Caki2 (cell line): ENCODE data around the gene EIF4A2. TPM values are rescaled to one million over a fixed set of nuclear protein-coding genes. Genes with fewer than 3 reads are reported as not detected.
A peak's percentile ranks its signal among the peaks of the same experiment; 100 is the strongest.
"Not testable (repeated sequence)": the region's sequence is repeated elsewhere in the genome, so short reads cannot be mapped to it uniquely, and the experiment has no call there.

Source experiments
- DNase-seq: peaks from one replicate; pipeline ENCODE4 v3.0.0-alpha.2; 2015; ENCODE audit warnings: low read depth
- in situ Hi-C: cut with HindIII; loops from 2 replicates; pipeline ENCODE4 v1.10.0; 2016; ENCODE audit warnings: low sequenced_read_pairs, low pct_unique_long_range_greater_than_20kb, mixed read lengths
- total RNA-seq: library from RNA; depleted of rRNA; stranded (reverse); fragments of >200 nt; shearing (Covaris generic); gene quantifications from 2 replicates; pipeline ENCODE4 v1.2.3, GENCODE V29; 2014; ENCODE audit warnings: low replicate concordance

Gene EIF4A2
- total RNA-seq, 1 experiment from 2014 or later: 135 TPM

DNA sequence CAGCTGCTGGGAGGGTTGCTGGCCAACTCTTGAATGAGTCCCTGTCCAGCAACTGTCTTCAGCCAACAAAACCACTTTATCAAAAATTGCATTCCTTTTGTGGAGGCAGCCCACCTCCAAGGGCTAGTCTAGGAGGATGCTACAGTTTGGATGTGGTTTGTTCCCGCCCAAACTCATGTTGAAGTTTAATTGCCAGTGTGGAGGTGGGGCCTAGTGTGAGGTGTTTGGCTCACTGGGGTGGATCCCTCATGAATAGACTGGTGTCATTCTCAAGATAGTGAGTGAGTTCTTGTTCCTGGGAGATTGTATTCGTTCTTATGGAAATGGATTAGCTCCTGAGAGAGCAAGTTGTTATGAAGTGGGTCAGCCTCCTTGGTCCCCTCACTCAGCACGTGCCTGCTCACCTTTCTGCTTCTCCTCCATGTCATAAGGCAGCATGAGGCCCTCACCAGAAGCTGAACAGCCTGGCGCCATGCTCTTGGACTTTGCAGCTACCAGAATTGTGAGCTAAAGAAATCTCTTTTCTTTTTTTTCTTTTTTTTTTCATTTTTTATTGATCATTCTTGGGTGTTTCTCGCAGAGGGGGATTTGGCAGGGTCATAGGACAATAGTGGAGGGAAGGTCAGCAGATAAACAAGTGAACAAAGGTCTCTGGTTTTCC, 27.1 kb downstream of the EIF4A2 start:
- in situ Hi-C loops: no loop called here

DNA sequence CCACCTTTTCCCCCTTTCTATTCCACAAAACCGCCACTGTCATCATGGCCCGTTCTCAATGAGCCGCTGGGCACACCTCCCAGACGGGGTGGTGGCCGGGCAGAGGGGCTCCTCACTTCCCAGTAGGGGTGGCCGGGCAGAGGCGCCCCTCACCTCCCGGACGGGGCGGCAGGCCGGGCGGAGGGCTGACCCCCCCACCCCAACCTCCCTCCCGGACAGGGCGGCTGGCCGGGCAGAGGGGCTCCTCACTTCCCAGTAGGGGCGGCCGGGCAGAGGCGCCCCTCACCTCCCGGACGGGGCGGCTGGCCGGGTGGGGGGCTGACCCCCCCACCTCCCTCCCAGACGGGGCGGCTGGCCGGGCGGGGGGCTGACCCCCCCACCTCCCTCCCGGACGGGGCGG, 27.9 kb downstream of the EIF4A2 start:
- in situ Hi-C loops, DNase-seq: not testable (repeated sequence)

More for the DNA sequence above, 27.1 kb downstream of the EIF4A2 start:
- DNase-seq: no peak

GRCh38 chr3:186814100-186814499, 30.7 kb downstream of the EIF4A2 start:
- in situ Hi-C loops: no loop called here
- no peak for DNase-seq

- peak; percentile 41 for DNase-seq
- in situ Hi-C loops: no loop called here
Measured at GRCh38 chr3:186815435-186815834, 32.1 kb downstream of the EIF4A2 start.

DNA sequence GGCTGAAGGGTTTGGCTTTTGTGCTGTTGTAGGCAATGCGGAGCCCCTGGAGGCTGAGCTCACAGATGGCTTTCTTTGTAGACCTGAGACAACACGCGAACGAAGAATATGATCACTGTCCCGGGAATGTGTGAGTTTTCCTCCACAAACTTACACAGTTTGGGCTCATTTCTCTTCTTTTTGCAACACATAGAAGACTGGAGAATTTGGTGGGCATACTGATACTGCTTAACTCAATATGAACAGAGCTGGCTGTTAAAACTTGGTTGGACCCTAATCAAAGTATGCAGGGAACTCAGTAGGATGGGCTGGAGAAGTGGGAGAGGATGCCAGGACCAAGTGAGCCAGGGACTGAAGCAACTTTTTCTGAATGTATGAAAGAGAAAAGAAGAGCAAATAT, 35.1 kb downstream of the EIF4A2 start:
- no peak for DNase-seq
- in situ Hi-C loops: no loop called here

GRCh38 chr3:186818956-186819355, 35.6 kb downstream of the EIF4A2 start:
- no peak for DNase-seq
- in situ Hi-C loops: no loop called here

DNA sequence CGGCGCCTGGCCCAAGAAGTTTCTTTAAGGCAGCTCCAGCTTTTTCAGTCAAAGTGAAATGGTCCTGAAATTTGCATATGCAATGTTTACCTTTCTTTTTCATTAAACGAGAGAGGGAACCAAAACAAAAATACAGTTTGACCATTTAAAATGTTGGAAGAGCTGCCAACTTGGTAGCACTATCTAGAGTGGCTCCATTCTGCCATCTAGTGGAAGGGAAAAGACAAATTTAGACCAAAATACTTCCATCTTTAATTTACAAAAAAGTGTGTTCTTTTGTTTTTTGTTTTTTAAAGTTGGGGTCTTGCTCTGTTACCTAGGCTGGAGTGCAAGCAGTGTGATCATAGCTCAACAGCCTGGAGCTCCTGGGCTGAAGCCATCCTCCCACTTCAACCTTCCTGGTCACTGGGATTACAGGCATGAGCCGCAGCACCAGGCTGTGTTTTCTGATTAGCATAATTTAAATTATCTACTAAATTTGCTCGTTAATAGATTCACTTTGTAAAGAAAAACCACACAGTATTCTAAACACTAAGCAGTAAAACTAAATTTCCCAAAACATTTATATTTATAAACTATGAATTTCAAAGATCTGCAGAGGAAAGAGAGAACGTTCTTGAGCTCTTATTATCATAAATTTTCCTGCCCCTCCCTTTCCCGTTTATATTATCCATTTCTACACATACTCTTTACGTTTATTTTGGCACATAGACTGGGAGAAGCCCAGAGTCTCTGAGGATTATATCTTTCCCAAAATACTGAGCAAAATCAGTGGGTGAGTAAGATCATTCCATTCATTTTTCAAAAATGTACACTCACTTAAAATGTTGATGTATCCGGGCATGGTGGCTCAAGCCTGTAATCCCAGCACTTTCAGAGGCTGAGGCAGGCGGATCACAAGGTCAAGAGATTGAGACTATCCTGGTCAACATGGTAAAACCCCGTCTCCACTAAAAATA, 38.3 kb downstream of the EIF4A2 start:
- peak; percentile 28 for DNase-seq
- in situ Hi-C loops: no loop called here

GRCh38 chr3:186822388-186822759, 39.0 kb downstream of the EIF4A2 start:
- in situ Hi-C loops, DNase-seq: not testable (repeated sequence)

- in situ Hi-C loops: no loop called here
- DNase-seq: peak; percentile 42
Measured at GRCh38 chr3:186823386-186823785, 40.0 kb downstream of the EIF4A2 start.

DNA sequence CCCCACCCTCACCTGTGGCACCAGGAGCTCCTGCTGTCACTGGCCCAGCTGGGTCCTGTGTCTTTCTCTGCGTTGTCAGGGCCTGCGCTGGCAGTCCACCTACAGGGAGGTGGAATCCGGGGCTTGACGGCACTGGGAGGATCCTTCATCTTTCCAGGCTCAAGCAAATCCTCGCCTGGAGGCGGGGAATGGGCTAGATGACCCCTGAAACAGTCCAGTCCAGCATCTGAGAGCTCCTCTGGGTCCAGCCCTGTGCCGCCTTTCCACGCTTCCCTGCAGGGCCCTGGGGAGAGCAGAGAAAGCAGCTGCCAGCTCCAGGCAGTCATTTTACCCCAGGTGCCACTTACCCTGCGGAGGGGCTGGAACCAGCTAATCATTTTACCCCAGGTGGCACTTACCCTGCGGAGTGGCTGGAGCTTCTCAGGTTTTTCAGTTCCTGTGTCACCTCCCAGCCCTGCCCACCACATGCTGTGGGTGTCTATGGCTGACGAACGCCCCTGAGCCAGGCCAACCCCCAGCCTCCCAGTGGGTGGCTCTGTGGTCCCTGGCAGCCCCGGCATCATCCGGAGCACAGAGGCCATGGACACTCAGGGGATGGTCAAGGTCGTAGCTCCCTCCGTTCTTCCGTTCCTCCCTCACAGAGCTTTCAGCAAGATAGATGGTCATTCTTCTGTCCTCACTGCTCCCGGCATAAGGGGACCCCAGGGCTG, 41.2 kb downstream of the EIF4A2 start:
- in situ Hi-C loops: no loop called here
- DNase-seq: no peak

GRCh38 chr3:186825294-186825821, 42.0 kb downstream of the EIF4A2 start:
- in situ Hi-C loops: no loop called here
- DNase-seq: no peak

DNA sequence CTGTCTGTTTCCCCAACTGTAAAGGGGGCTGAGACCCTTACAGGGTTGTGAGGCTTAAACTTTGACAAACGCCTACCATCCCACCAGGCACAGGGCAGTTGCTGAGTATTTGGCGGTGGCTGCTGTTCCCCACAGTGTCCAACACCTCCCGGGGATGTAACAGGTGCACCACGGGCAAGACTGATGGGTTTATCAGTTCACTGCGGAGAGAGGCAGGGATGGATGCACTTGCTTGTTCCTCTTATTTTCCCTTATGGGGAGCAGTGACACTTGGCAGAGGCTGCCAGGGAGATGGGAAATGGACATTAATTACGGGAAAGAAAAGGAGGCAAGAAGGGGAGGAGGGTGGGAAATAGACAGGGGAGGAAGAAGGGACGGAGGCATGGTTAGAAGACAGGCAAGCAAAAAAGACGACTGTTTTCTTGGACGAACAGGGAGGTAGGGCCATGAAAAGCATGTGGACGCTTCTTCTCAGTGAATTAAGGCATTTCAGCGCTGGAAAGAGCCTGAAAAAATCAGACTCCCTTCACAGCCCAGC, 42.6 kb downstream of the EIF4A2 start:
- DNase-seq: no peak
- in situ Hi-C loops: no loop called here

GRCh38 chr3:186826410-186826975, 43.1 kb downstream of the EIF4A2 start:
- in situ Hi-C loops: no loop called here
- peak; percentile 10 for DNase-seq

DNA sequence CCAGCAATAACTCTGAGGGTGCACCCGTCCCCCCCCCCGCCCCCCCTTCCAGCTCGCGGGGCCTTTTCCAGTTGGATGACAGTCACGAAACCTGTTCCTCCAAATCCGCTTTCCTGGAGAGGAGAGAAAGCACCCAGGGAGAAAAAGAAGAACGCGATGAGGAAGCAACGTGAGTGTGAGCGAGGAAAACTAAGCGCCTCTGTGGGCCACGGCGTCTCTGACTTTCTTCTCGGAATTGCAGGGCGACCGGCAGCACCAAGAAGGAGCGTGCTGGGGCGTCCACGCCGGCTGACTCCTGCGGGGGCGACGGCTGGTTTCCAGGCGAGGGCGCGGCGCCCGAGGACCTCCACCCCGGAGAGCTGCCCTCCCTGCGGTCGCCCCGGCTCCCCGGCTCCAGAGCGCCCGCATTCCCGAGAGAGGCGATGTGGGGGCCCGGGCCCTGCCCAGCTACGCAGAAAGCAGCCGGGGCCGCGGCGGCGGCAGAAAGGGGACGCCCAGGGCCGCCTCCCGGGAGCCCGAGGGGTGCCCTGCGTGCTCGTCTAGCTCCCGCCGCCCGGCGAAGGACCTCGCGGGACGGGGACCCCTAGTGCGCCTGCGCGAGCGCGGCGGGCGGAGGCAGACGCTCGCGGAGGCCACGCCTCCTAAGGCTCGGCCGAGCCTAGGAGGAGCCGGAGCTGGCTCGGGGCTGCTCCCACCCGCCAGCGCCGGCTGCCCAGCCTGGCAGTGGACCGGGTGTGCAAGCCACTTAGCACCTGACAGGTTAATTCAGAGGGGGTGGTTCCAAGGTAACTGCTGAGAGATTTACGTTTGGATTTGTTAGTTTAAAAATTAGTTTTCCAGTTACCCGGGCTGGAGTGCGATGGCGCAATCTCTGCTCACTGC, 43.8 kb downstream of the EIF4A2 start:
- in situ Hi-C loops: no loop called here
- peak; percentile 73 for DNase-seq

DNA sequence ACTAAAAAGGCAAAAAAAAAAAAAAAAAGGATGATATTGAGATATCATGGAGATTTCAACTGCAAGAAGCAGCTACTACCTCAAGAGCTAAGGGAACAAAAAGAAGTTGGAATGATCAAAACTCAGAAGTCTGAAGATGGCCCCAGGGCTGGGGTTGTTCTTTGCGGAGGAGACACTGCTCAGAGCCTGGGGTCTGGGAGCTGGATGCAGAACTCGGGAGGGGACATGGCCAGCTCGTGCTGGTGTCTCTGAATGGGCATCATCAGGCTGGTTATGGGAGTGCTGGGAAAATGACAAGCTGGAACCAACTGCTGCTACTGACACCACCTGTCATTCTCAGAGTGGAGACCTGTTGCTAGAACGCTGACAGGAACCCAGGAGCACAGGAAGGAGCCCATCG, 45.0 kb downstream of the EIF4A2 start:
- no peak for DNase-seq
- in situ Hi-C loops: no loop called here

DNA sequence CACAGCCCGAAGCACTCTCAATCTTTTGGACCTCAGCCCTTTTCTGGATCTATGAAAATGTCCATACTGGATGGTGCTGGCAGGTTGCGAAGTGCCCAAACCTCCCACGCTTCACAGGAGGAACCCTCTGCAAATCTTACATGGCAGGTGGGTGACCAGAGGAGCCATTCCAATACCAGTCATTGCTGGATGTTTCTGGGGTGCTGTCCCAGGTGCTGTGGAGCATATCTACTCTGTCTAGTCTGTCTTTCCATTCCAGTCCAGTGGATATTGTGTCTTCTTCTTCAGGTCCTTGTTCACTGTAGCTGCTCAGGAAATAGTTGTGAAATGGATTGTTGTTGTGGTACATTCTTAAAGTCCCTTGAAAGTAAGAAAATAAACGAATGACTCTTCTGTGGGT, 48.4 kb downstream of the EIF4A2 start:
- in situ Hi-C loops: no loop called here
- DNase-seq: no peak

DNA sequence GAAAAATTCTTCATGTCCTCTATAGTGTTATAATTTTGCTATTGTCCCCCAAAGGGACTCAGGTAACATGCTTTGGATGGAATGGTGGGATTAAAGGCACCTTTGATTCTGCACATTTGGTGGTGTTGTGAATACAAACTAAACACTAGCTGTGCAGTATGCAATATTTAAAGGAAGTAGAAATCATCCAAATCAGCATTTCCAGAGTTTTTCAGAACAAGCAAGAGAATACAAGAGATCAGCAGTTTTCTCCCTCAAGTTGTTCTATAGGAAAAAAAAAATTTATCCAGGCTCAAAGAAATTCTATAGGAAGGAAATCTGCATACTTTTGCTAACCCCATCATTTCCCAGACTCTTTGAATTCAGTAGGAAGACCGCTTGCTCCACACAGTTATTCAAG, 48.9 kb downstream of the EIF4A2 start:
- in situ Hi-C loops: no loop called here
- no peak for DNase-seq
